ENCODE data around the gene UBE2E1. TPM values are rescaled to one million over a fixed set of nuclear protein-coding genes. Genes with fewer than 3 reads are reported as not detected.
"Not testable (repeated sequence)": the region's sequence is repeated elsewhere in the genome, so short reads cannot be mapped to it uniquely, and the experiment has no call there.

The UBE2E1 gene
- total and polyA plus RNA-seq, 8 donors: 20.9 to 44.7 (median 28.7) TPM

DNA sequence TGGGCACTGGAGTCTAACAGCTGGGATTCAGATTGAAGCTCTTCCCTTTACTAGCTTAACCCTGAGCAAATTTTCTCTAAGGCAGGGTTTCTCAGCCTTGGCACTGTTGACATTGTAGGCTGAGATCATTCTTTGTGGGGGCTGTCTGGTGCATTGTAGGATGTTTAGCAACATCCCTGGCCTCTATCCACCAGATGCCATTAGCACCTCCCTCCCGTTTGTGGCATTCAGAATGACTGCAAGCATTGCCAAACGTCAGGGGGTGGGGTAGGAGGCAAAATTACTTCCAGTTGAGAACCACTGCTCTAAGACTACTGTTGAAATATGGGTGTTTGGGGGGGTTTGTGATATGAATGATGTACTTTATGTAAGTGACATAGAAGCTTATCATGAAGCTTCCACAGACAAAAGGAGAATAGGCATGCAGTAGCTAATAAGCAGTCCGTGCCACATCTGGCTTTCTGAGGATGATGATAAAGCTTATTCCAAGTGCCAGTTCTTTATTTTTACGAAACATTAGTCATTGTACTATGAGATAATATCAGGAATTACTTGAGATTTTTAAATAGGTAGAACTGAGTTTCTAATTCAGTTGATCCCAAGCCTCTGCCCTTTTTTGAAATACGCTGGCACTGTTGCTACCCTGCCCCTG lies 71.7 kb downstream of the UBE2E1 start:
- Histone ChIP-seq H3K4me3 (no peak overlapping the region), H3K27me3 (no peaks in the 10 kb centered on the region), H3K36me3 (no peaks in the 10 kb centered on the region), H3K9me3 (no peaks in the 10 kb centered on the region), H3K4me1 (peaks cover 5 to 6% (median 5%) of the 10 kb centered on the region in 3 donors), H3K27ac (no peak overlapping the region)
- TF ChIP-seq, protein P1, sequence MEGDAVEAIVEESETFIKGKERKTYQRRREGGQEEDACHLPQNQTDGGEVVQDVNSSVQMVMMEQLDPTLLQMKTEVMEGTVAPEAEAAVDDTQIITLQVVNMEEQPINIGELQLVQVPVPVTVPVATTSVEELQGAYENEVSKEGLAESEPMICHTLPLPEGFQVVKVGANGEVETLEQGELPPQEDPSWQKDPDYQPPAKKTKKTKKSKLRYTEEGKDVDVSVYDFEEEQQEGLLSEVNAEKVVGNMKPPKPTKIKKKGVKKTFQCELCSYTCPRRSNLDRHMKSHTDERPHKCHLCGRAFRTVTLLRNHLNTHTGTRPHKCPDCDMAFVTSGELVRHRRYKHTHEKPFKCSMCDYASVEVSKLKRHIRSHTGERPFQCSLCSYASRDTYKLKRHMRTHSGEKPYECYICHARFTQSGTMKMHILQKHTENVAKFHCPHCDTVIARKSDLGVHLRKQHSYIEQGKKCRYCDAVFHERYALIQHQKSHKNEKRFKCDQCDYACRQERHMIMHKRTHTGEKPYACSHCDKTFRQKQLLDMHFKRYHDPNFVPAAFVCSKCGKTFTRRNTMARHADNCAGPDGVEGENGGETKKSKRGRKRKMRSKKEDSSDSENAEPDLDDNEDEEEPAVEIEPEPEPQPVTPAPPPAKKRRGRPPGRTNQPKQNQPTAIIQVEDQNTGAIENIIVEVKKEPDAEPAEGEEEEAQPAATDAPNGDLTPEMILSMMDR (IDR thresholded peaks at IDR 0.05): no peak
- no peak for DNase-seq
- peak in 3 of 4 donors; percentile 35 to 54 (median 50) for ATAC-seq
- no peak for FAIRE-seq
- intact Hi-C loops (cut with DNase I): no loop called here
- 56 to 66% methylated on average over 5 of the region's 5 CpGs for WGBS, 2 donors

DNA sequence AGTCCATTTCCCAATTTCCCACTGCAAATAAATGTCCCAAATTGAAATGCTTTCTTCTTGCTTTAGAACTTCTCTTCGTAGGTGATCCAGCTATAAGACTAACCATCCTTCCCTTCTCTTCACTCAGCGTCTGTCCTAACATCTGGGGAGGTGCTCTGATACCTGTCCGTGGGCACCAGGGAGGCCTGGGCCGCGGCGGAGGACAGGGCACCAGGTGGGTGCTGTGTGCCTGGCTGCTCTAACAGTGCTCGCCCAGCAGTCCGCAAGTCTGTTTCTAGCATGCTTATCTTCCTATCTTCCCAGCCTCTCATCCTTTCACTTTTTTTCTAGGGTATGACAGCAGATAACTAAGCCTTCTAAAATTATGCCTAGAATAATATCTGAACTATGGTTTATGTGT lies 73.7 kb downstream of the UBE2E1 start:
- WGBS, 2 donors: 97 to 98% methylated on average over 8 of the region's 8 CpGs
- ATAC-seq (no peak), DNase-seq (no peak), FAIRE-seq (no peak)
- no peak overlapping the region for H3K4me3 ChIP-seq
- no peaks in the 10 kb centered on the region for H3K27me3 ChIP-seq
- intact Hi-C loops (cut with DNase I): no loop called here
- peaks cover 0 to 6% (median 5%) of the 10 kb centered on the region in 3 donors for H3K4me1 ChIP-seq
- TF ChIP-seq, protein P1 (IDR thresholded peaks at IDR 0.05): no peak
- H3K9me3 ChIP-seq: no peaks in the 10 kb centered on the region
- H3K27ac ChIP-seq: no peak overlapping the region
- no peaks in the 10 kb centered on the region for H3K36me3 ChIP-seq

DNA sequence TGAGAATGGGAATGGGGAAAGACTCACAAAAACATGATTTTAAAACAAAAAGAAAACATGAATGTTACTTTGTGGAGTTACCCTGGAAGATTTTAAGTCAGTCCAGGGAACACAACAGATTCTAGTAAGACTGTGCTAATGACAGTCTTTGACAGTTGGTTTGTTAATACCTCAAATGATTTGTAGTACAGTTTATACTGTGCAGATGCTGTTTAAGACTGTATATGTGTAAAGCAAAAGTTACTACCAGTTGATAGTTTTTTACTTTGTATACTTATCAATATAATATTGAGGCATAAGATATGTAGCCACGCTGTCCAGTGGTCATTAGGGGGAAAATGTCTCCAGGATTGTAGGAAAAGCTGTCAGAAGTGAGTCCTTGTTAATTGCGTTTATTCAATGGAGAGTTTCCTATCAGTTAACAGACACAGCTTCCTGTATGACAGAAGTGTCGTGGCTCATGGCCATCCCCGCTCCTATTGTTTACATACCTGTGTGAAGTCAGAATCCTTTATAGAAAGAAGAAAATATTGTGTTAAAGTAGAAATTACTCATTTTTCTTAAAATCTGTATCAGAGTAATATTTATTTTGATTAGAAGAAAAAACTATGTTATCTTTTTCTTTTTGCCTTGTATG lies 75.1 kb downstream of the UBE2E1 start:
- WGBS, 2 donors: 21 to 28% methylated on average over 4 of the region's 4 CpGs
- H3K27ac ChIP-seq: no peak overlapping the region
- H3K36me3 ChIP-seq: no peaks in the 10 kb centered on the region
- H3K4me3 ChIP-seq: no peak overlapping the region
- ATAC-seq: peak in 3 of 4 donors; percentile 53 to 67 (median 64)
- TF ChIP-seq, protein P1 (IDR thresholded peaks at IDR 0.05): no peak
- H3K27me3 ChIP-seq: no peaks in the 10 kb centered on the region
- intact Hi-C loops (cut with DNase I): no loop called here
- H3K9me3 ChIP-seq: no peaks in the 10 kb centered on the region
- no peak for FAIRE-seq
- DNase-seq: no peak
- H3K4me1 ChIP-seq: peaks cover 0 to 6% (median 5%) of the 10 kb centered on the region in 3 donors

DNA sequence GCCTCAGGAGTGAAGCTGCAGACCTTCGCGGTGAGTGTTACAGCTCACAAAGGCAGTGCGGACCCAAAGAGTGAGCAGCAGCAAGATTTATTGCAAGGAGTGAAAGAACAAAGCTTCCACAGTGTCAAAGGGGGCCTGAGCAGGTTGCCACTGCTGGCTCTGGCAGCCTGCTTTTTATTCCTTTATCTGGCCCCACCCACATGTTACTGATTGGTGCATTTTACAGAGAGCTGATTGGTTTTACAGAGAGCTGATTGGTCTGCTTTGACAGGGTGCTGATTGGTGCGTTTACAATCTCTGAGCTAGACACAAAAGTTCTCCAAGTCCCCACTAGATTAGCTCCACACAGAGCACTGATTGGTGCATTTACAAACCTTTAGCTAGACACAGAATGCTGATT lies 76.2 kb downstream of the UBE2E1 start:
- H3K4me1 ChIP-seq, FAIRE-seq, DNase-seq: not testable (repeated sequence)

DNA sequence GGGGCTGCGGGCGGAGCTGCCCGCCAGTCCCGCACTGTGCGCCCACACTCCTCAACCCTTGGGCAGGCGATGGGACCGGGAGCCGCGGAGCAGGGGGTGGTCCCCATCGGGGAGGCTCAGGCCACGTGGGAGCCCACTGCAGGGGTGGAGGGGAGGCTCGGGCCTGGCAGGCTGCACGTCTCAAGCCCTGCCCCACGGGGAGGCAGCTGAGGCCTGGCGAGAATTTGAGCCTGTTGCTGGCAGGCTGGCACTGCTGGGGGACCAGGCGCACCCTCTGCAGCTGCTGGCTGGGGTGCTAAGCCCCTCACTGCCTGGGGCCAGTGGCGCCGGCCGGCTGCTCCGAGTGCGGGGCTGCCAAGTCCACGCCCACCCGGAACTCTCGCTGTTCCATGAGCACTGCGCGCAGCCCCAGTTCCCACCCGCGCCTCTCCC lies 76.7 kb downstream of the UBE2E1 start:
- 97 to 98% methylated on average over 28 of the region's 28 CpGs for WGBS, 2 donors
- Histone ChIP-seq H3K27me3 (no peaks in the 10 kb centered on the region), H3K27ac (no peak overlapping the region), H3K36me3 (no peaks in the 10 kb centered on the region), H3K9me3 (no peaks in the 10 kb centered on the region), H3K4me3 (no peak overlapping the region), H3K4me1 (peaks cover 0 to 6% (median 5%) of the 10 kb centered on the region in 3 donors)
- DNase-seq (peak in 1 of 6 donors; percentile 59), ATAC-seq (peak in 1 of 4 donors; percentile 20), FAIRE-seq (no peak)
- intact Hi-C loops (cut with DNase I): no loop called here
- TF ChIP-seq, protein P1 (IDR thresholded peaks at IDR 0.05): no peak

More for the DNA sequence above, 76.2 kb downstream of the UBE2E1 start:
- WGBS, 2 donors: 94% methylated on average over 4 of the region's 4 CpGs
- ATAC-seq; H3K27ac ChIP-seq; H3K4me3 ChIP-seq; intact Hi-C loops (cut with DNase I); H3K36me3 ChIP-seq; H3K27me3 ChIP-seq; H3K9me3 ChIP-seq: not testable (repeated sequence)

Data from pancreas (tissue), 10 donors.